ENCODE measurements around the gene DISC1. TPM values are rescaled to one million over a fixed set of nuclear protein-coding genes. Genes with fewer than 3 reads are reported as not detected.
"Not testable (repeated sequence)": the region's sequence is repeated elsewhere in the genome, so short reads cannot be mapped to it uniquely, and the experiment has no call there.

Gene DISC1
- total RNA-seq, 5 donors from 2014 or later (not counting 1 experiment from before 2014, with no cell fraction given), result 12.9 to 37.0 (median 14.6) TPM

DNA sequence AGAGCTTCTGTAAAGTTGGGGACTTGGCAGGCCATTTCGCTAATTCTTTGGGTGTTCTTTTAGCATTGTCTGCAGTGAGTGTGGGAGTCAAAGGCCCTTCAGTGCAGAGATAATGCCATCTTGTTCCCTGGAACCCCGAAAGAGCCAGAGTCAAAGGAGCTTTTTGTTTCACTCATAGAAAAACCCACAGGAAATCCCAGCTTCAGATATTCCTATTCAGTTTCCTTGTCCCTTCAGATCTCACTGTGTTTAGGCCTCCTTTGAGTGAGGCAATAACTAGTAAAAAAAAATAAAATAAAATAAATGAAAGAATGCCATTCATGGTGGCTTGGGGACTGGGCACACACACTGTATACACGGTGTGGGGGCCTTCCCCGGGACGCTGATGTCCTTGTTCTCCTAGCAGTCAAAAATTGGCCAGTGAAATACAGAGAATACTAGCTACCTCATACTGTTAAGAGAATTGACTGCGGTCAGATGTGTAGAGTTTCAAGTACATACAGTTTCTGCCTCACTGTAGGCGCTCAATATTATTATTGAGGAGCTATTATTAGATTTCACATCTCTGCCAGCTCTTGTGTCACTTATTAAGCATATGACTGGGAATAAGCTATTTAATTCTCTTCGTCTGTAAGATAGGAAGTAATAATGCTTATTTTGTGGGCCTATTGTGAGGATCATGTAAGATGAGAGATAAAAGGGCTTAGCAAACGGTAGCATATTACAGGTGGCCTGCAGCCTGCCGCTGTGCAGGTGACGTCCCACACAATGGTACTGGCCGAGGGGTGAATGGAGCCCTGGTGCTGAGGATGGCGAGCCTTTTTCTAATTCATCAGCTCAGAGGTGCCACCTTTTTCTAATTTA, 16.7 kb downstream of the DISC1 start:
- no peak for ATAC-seq (replicated peaks in 1 of 4)
- Histone ChIP-seq H3K9me3 (no peaks in the 10 kb centered on the region), H3K4me3 (ENCODE audit: control insufficient read depth in 1 of 2, extremely low read depth in 1 of 2, low read length in 1 of 2) (no peak overlapping the region), H3K27me3 (replicated peaks in 1 of 2; ENCODE audit: control insufficient read depth in 2 of 2, extremely low read depth in 1 of 2, insufficient read depth in 2 of 2, low read length in 1 of 2) (no peaks in the 10 kb centered on the region), H3K27ac (ENCODE audit: low read length) (no peak overlapping the region), H3K36me3 (ENCODE audit: control insufficient read depth in 2 of 2, extremely low read depth in 1 of 2, insufficient read depth in 1 of 2, low read length in 1 of 2) (no peaks in the 10 kb centered on the region), H3K4me1 (ENCODE audit: control insufficient read depth in 1 of 2, extremely low read depth in 1 of 2, insufficient read depth in 2 of 2, low read length in 2 of 2) (no peaks in the 10 kb centered on the region)
- Mint-ChIP-seq H3K4me1 (peaks cover 32 to 44% (median 37%) of the 10 kb centered on the region in 3 donors), H3K4me3 (no peak overlapping the region), H3K27ac (peak overlapping the region in 1 of 2 donors; percentile 29), H3K27me3 (no peaks in the 10 kb centered on the region), H3K36me3 (peaks cover 36% of the 10 kb centered on the region), H3K9me3 (peaks cover 0 to 14% (median 0%) of the 10 kb centered on the region in 3 donors)
- 96% methylated on average over 3 of the region's 13 CpGs for WGBS (ENCODE audit: insufficient coverage)
- DNase-seq, result no peak
- ChIA-PET POLR2A (no interaction called here), CTCF (no interaction called here)

DNA sequence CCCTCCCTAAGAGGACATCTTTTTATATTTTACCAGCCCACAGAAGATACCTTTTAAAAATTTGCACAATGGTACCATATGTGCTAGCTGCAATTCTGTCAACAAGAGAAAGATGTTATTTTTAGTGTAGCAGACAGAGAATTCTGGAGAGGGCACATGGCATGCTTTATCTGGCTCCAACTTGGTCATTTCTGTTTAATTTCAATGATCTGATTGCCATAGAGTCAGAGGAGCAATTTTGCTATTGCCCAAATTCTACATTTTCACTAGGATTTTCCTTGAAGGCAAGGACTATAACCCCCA, 17.3 kb downstream of the DISC1 start:
- Histone ChIP-seq H3K27me3 (replicated peaks in 1 of 2; ENCODE audit: control insufficient read depth in 2 of 2, extremely low read depth in 1 of 2, insufficient read depth in 2 of 2, low read length in 1 of 2) (no peaks in the 10 kb centered on the region), H3K36me3 (ENCODE audit: control insufficient read depth in 2 of 2, extremely low read depth in 1 of 2, insufficient read depth in 1 of 2, low read length in 1 of 2) (no peaks in the 10 kb centered on the region), H3K4me1 (ENCODE audit: control insufficient read depth in 1 of 2, extremely low read depth in 1 of 2, insufficient read depth in 2 of 2, low read length in 2 of 2) (no peaks in the 10 kb centered on the region), H3K27ac (ENCODE audit: low read length) (no peak overlapping the region), H3K4me3 (ENCODE audit: control insufficient read depth in 1 of 2, extremely low read depth in 1 of 2, low read length in 1 of 2) (no peak overlapping the region), H3K9me3 (no peaks in the 10 kb centered on the region)
- DNase-seq (no peak), ATAC-seq (replicated peaks in 1 of 4) (no peak)
- H3K9me3 Mint-ChIP-seq, result peaks cover 0 to 14% (median 3%) of the 10 kb centered on the region in 3 donors
- peak overlapping the region in 1 of 2 donors; percentile 56 for H3K27ac Mint-ChIP-seq
- H3K27me3 Mint-ChIP-seq, result no peaks in the 10 kb centered on the region
- POLR2A ChIA-PET, result no interaction called here
- H3K36me3 Mint-ChIP-seq, result peaks cover 39% of the 10 kb centered on the region
- CTCF ChIA-PET, result no interaction called here
- H3K4me3 Mint-ChIP-seq, result no peak overlapping the region
- H3K4me1 Mint-ChIP-seq, result peaks cover 28 to 40% (median 33%) of the 10 kb centered on the region in 3 donors

DNA sequence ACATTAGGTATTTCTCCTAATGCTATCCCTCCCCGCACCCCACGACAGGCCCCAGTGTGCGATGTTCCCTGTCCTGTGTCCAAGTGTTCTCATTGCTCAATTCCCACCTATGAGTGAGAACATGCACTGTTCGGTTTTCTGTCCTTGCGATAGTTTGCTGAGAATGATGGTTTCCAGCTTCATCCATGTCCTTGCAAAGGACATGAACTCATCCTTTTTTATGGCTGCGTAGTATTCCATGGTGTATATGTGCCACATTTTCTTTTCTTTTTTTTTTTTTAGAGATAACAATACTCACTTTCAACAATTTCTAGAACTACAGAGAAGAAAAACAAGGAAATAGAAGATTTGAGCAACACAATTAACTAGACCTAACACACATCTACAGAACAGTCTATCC, 19.0 kb downstream of the DISC1 start:
- H3K4me3 Mint-ChIP-seq; H3K27ac ChIP-seq (ENCODE audit: low read length); ATAC-seq (replicated peaks in 1 of 4); CTCF ChIA-PET; DNase-seq; H3K27ac Mint-ChIP-seq; H3K27me3 Mint-ChIP-seq; H3K36me3 ChIP-seq (ENCODE audit: control insufficient read depth in 2 of 2, extremely low read depth in 1 of 2, insufficient read depth in 1 of 2, low read length in 1 of 2); H3K27me3 ChIP-seq (replicated peaks in 1 of 2; ENCODE audit: control insufficient read depth in 2 of 2, extremely low read depth in 1 of 2, insufficient read depth in 2 of 2, low read length in 1 of 2); H3K9me3 ChIP-seq; POLR2A ChIA-PET; H3K4me3 ChIP-seq (ENCODE audit: control insufficient read depth in 1 of 2, extremely low read depth in 1 of 2, low read length in 1 of 2); H3K4me1 ChIP-seq (ENCODE audit: control insufficient read depth in 1 of 2, extremely low read depth in 1 of 2, insufficient read depth in 2 of 2, low read length in 2 of 2): not testable (repeated sequence)
- H3K4me1 Mint-ChIP-seq, result peaks cover 36 to 47% (median 41%) of the 10 kb centered on the region in 3 donors
- H3K9me3 Mint-ChIP-seq, result peaks cover 3 to 24% (median 12%) of the 10 kb centered on the region in 3 donors
- no CpG with 5 or more reads among the region's 6 CpGs for WGBS (ENCODE audit: insufficient coverage)
- H3K36me3 Mint-ChIP-seq, result peaks cover 46% of the 10 kb centered on the region

DNA sequence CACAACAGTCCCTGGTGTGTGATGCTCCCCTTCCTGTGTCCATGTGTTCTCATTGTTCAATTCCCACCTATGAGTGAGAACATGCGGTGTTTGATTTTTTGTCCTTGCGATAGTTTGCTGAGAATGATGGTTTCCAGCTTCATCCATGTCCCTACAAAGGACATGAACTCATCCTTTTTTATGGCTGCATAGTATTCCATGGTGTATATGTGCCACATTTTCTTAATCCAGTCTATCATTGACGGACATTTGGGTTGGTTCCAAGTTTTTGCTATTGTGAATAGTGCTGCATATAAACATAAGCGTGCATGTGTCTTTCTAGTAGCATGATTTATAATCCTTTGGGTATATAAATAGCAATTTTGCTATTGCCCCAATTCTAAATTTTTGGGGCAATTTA, 19.6 kb downstream of the DISC1 start:
- CTCF ChIA-PET, result not testable (repeated sequence)
- H3K4me1 Mint-ChIP-seq, result peaks cover 41 to 49% (median 42%) of the 10 kb centered on the region in 3 donors

DNA sequence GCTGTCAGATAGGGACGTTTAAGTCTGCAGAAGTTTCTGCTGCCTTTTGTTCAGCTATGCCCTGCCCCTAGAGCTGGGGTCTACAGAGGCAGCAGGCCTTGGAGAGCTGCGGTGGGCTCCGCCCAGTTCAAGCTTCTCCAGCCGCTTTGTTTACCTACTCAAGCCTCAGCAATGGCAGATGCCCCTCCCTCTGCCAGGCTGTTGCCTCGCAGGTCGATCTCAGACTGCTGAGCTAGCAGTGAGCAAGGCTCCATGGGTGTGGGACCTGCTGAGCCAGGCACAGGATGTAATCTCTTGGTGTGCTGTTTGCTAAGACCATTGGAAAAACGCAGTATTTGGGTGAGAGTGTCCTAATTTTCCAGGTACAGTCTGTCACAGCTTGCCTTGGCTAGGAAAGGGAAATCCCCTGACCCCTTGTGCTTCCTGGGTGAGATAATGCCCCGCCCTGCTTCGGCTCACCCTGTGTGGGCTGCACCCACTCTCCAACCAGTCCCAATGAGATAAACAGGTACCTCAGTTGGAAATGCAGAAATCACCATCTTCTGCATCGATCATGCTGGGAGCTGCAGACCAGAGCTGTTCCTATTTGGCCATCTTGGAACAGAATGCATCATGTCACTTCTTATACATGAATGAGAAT, 25.2 kb downstream of the DISC1 start:
- H3K27ac ChIP-seq (ENCODE audit: low read length); H3K4me3 ChIP-seq (ENCODE audit: control insufficient read depth in 1 of 2, extremely low read depth in 1 of 2, low read length in 1 of 2); H3K27me3 Mint-ChIP-seq; CTCF ChIA-PET; H3K36me3 ChIP-seq (ENCODE audit: control insufficient read depth in 2 of 2, extremely low read depth in 1 of 2, insufficient read depth in 1 of 2, low read length in 1 of 2); H3K9me3 ChIP-seq; H3K27me3 ChIP-seq (replicated peaks in 1 of 2; ENCODE audit: control insufficient read depth in 2 of 2, extremely low read depth in 1 of 2, insufficient read depth in 2 of 2, low read length in 1 of 2); POLR2A ChIA-PET; H3K4me1 ChIP-seq (ENCODE audit: control insufficient read depth in 1 of 2, extremely low read depth in 1 of 2, insufficient read depth in 2 of 2, low read length in 2 of 2): not testable (repeated sequence)
- Mint-ChIP-seq H3K27ac (peak overlapping the region; percentile 51 to 58), H3K4me1 (peaks cover 51 to 70% (median 55%) of the 10 kb centered on the region in 3 donors), H3K4me3 (peak overlapping the region in 2 of 3 donors; percentile 21 to 48), H3K9me3 (peaks cover 4 to 22% (median 12%) of the 10 kb centered on the region in 3 donors), H3K36me3 (peaks cover 48% of the 10 kb centered on the region)
- 64% methylated on average over 4 of the region's 10 CpGs for WGBS (ENCODE audit: insufficient coverage)
- peak in 1 of 35 experiments; percentile 7 for DNase-seq
- peak in 3 of 4 experiments; percentile 27 to 51 (median 46) for ATAC-seq (replicated peaks in 1 of 4)

More for the DNA sequence above, 19.6 kb downstream of the DISC1 start:
- H3K4me3 ChIP-seq (ENCODE audit: control insufficient read depth in 1 of 2, extremely low read depth in 1 of 2, low read length in 1 of 2); H3K9me3 ChIP-seq; H3K27me3 Mint-ChIP-seq; DNase-seq; H3K27ac Mint-ChIP-seq; H3K4me3 Mint-ChIP-seq; H3K27me3 ChIP-seq (replicated peaks in 1 of 2; ENCODE audit: control insufficient read depth in 2 of 2, extremely low read depth in 1 of 2, insufficient read depth in 2 of 2, low read length in 1 of 2); POLR2A ChIA-PET; H3K36me3 ChIP-seq (ENCODE audit: control insufficient read depth in 2 of 2, extremely low read depth in 1 of 2, insufficient read depth in 1 of 2, low read length in 1 of 2); H3K4me1 ChIP-seq (ENCODE audit: control insufficient read depth in 1 of 2, extremely low read depth in 1 of 2, insufficient read depth in 2 of 2, low read length in 2 of 2); ATAC-seq (replicated peaks in 1 of 4); H3K27ac ChIP-seq (ENCODE audit: low read length): not testable (repeated sequence)
- Mint-ChIP-seq H3K36me3 (peaks cover 43% of the 10 kb centered on the region), H3K9me3 (peaks cover 3 to 24% (median 12%) of the 10 kb centered on the region in 3 donors)
- no CpG with 5 or more reads among the region's 4 CpGs for whole genome bisulfite sequencing (ENCODE audit: insufficient coverage)

DNA sequence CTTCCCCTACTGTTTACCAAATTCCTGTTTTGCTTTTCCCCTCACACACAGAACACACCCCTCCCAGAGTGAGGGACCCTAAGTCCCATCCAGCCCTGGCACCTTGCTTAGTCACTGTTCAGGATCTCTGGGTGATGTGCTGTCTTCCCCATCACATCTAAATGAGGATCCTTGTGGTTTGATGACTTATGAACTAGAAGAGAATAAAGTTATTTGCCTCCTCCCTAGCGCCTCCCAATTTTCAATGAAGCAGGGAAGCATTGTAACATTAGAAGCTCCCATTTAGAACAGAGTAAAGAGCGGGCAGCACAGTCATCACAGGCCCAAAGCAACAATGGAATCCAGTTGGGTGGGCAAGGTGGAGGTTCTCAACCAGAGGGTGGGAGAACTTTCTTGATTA, 27.0 kb downstream of the DISC1 start:
- Histone ChIP-seq H3K27ac (ENCODE audit: low read length) (no peak overlapping the region), H3K9me3 (no peaks in the 10 kb centered on the region), H3K4me3 (ENCODE audit: control insufficient read depth in 1 of 2, extremely low read depth in 1 of 2, low read length in 1 of 2) (no peak overlapping the region), H3K4me1 (ENCODE audit: control insufficient read depth in 1 of 2, extremely low read depth in 1 of 2, insufficient read depth in 2 of 2, low read length in 2 of 2) (peaks cover 0 to 8% of the 10 kb centered on the region in 2 experiments), H3K27me3 (replicated peaks in 1 of 2; ENCODE audit: control insufficient read depth in 2 of 2, extremely low read depth in 1 of 2, insufficient read depth in 2 of 2, low read length in 1 of 2) (no peaks in the 10 kb centered on the region), H3K36me3 (ENCODE audit: control insufficient read depth in 2 of 2, extremely low read depth in 1 of 2, insufficient read depth in 1 of 2, low read length in 1 of 2) (no peaks in the 10 kb centered on the region)
- 100% methylated on average over 1 of the region's 2 CpGs for WGBS (ENCODE audit: insufficient coverage)
- H3K27me3 Mint-ChIP-seq, result no peaks in the 10 kb centered on the region
- peaks cover 8 to 22% (median 12%) of the 10 kb centered on the region in 3 donors for H3K9me3 Mint-ChIP-seq
- peaks cover 54% of the 10 kb centered on the region for H3K36me3 Mint-ChIP-seq
- ChIA-PET CTCF (no interaction called here), POLR2A (no interaction called here)
- ATAC-seq (replicated peaks in 1 of 4) (no peak), DNase-seq (no peak)
- no peak overlapping the region for H3K27ac Mint-ChIP-seq
- H3K4me1 Mint-ChIP-seq, result peaks cover 60 to 79% (median 62%) of the 10 kb centered on the region in 3 donors
- no peak overlapping the region for H3K4me3 Mint-ChIP-seq

Measured in T-cell (primary cell).